Measurements from ENCODE around the gene TRPV5.

The TRPV5 gene

GRCh38 chr7:142948603-142949002 lies 15.1 kb upstream of the TRPV5 start:
- Histone ChIP-seq H3K9me3 (ENCODE audit: low read depth, low read length) (no peaks in the 10 kb centered on the region), H3K4me3 (no peak overlapping the region), H3K27ac (no peak overlapping the region), H3K9ac (ENCODE audit: insufficient read length) (no peak overlapping the region), H3K36me3 (ENCODE audit: insufficient read depth, low read length) (no peaks in the 10 kb centered on the region)
- TF ChIP-seq EZH2 (IDR thresholded peaks at IDR 0.05) (no peak), POLR2AphosphoS5 (IDR thresholded peaks at IDR 0.05; ENCODE audit: borderline replicate concordance, low read depth, low read length) (no peak), FOXP2 (optimal IDR thresholded peaks at IDR 0.05; ENCODE audit: control extremely low read depth, extremely low read length, insufficient read depth) (no peak)
- no peak for DNase-seq (ENCODE audit: low read depth, low spot score)

GRCh38 chr7:142945001-142945400 lies 11.5 kb upstream of the TRPV5 start:
- DNase-seq (ENCODE audit: low read depth, low spot score): no peak
- Histone ChIP-seq H3K9me3 (ENCODE audit: low read depth, low read length) (no peaks in the 10 kb centered on the region), H3K36me3 (ENCODE audit: insufficient read depth, low read length) (no peaks in the 10 kb centered on the region), H3K4me3 (no peak overlapping the region), H3K27ac (no peak overlapping the region), H3K9ac (ENCODE audit: insufficient read length) (no peak overlapping the region)
- TF ChIP-seq POLR2AphosphoS5 (IDR thresholded peaks at IDR 0.05; ENCODE audit: borderline replicate concordance, low read depth, low read length) (no peak), EZH2 (IDR thresholded peaks at IDR 0.05) (no peak), FOXP2 (optimal IDR thresholded peaks at IDR 0.05; ENCODE audit: control extremely low read depth, extremely low read length, insufficient read depth) (no peak)

DNA sequence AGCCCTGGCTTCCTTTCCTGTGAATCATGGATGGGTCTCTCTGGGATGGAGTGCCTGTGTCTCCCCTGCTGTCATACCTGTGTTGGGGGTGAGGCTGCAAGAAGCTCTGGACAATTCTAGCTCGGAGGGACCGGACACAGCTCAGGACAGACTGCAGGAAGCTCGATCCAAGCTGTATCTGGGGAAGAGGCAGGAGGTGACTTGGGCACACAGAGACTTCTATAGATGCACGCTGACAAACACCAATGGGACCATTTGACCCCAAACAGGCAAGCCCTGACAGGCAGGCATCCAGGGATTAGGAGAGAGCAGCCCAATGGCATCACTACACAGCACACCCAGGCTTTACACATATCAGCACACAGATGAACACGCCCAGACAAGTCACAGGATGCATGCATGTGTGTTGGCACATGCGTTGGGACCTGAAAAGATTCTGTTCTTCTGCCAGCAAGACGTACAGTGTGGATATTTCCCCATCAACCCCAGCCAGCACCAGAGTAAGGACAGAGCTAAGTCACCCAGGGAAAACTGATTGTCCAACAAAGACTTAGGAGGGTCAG lies 10.2 kb upstream of the TRPV5 start:
- DNase-seq (ENCODE audit: low read depth, low spot score): no peak
- TF ChIP-seq EZH2 (IDR thresholded peaks at IDR 0.05) (no peak), FOXP2 (optimal IDR thresholded peaks at IDR 0.05; ENCODE audit: control extremely low read depth, extremely low read length, insufficient read depth) (no peak), POLR2AphosphoS5 (IDR thresholded peaks at IDR 0.05; ENCODE audit: borderline replicate concordance, low read depth, low read length) (no peak)
- no peak overlapping the region for H3K27ac ChIP-seq

DNA sequence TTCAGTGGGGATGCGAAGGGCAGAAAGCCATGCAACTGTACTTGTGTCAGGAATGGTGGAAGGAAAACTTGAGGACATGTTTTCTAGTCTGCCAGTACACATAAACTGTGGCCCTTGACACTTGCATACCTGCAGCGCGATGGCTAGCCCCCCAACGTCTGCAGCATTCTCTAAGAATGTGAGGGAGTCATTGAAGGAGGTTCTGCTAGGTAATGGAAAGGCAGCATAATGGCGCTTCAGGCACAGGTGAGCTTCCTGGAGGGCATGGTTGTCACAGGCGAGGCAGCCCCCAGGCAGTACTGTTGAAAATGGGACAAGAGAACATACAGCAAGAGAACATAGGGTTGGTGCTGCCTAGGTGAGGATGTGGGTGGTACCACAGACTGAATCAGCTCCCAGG lies 9.2 kb upstream of the TRPV5 start:
- H3K4me3 ChIP-seq: no peak overlapping the region
- DNase-seq (ENCODE audit: low read depth, low spot score): no peak
- TF ChIP-seq EZH2 (IDR thresholded peaks at IDR 0.05) (no peak), FOXP2 (optimal IDR thresholded peaks at IDR 0.05; ENCODE audit: control extremely low read depth, extremely low read length, insufficient read depth) (no peak), POLR2AphosphoS5 (IDR thresholded peaks at IDR 0.05; ENCODE audit: borderline replicate concordance, low read depth, low read length) (no peak)

More for the DNA sequence above, 10.2 kb upstream of the TRPV5 start:
- Histone ChIP-seq H3K9me3 (ENCODE audit: low read depth, low read length) (no peaks in the 10 kb centered on the region), H3K4me3 (no peak overlapping the region), H3K36me3 (ENCODE audit: insufficient read depth, low read length) (no peaks in the 10 kb centered on the region), H3K9ac (ENCODE audit: insufficient read length) (no peak overlapping the region)

GRCh38 chr7:142941541-142941940 lies 8.0 kb upstream of the TRPV5 start:
- no peak overlapping the region for H3K9ac ChIP-seq (ENCODE audit: insufficient read length)
- H3K4me3 ChIP-seq: no peak overlapping the region
- no peaks in the 10 kb centered on the region for H3K9me3 ChIP-seq (ENCODE audit: low read depth, low read length)
- DNase-seq (ENCODE audit: low read depth, low spot score): no peak
- no peak overlapping the region for H3K27ac ChIP-seq
- no peaks in the 10 kb centered on the region for H3K36me3 ChIP-seq (ENCODE audit: insufficient read depth, low read length)
- TF ChIP-seq EZH2 (IDR thresholded peaks at IDR 0.05): no peak
- TF ChIP-seq POLR2AphosphoS5 (IDR thresholded peaks at IDR 0.05; ENCODE audit: borderline replicate concordance, low read depth, low read length): no peak
- no peak for TF ChIP-seq FOXP2 (optimal IDR thresholded peaks at IDR 0.05; ENCODE audit: control extremely low read depth, extremely low read length, insufficient read depth)

More for the DNA sequence above, 9.2 kb upstream of the TRPV5 start:
- no peak overlapping the region for H3K27ac ChIP-seq
- no peak overlapping the region for H3K9ac ChIP-seq (ENCODE audit: insufficient read length)
- no peaks in the 10 kb centered on the region for H3K9me3 ChIP-seq (ENCODE audit: low read depth, low read length)
- H3K36me3 ChIP-seq (ENCODE audit: insufficient read depth, low read length): no peaks in the 10 kb centered on the region

GRCh38 chr7:142940966-142941535 lies 7.5 kb upstream of the TRPV5 start:
- no peaks in the 10 kb centered on the region for H3K36me3 ChIP-seq (ENCODE audit: insufficient read depth, low read length)
- no peak overlapping the region for H3K27ac ChIP-seq
- H3K4me3 ChIP-seq: no peak overlapping the region
- H3K9ac ChIP-seq (ENCODE audit: insufficient read length): no peak overlapping the region
- H3K9me3 ChIP-seq (ENCODE audit: low read depth, low read length): no peaks in the 10 kb centered on the region
- DNase-seq (ENCODE audit: low read depth, low spot score): no peak
- TF ChIP-seq EZH2 (IDR thresholded peaks at IDR 0.05) (no peak), POLR2AphosphoS5 (IDR thresholded peaks at IDR 0.05; ENCODE audit: borderline replicate concordance, low read depth, low read length) (no peak), FOXP2 (optimal IDR thresholded peaks at IDR 0.05; ENCODE audit: control extremely low read depth, extremely low read length, insufficient read depth) (no peak)

- H3K9me3 ChIP-seq (ENCODE audit: low read depth, low read length): no peaks in the 10 kb centered on the region
- TF ChIP-seq POLR2AphosphoS5 (IDR thresholded peaks at IDR 0.05; ENCODE audit: borderline replicate concordance, low read depth, low read length): no peak
- TF ChIP-seq FOXP2 (optimal IDR thresholded peaks at IDR 0.05; ENCODE audit: control extremely low read depth, extremely low read length, insufficient read depth): no peak
- no peak for TF ChIP-seq EZH2 (IDR thresholded peaks at IDR 0.05)
- H3K9ac ChIP-seq (ENCODE audit: insufficient read length): no peak within 1 kb of the TSS
- no peak within 1 kb of the TSS for H3K4me3 ChIP-seq
- H3K27ac ChIP-seq: no peak within 1 kb of the TSS
- H3K36me3 ChIP-seq (ENCODE audit: insufficient read depth, low read length): no peaks in the 10 kb centered on the region
- DNase-seq (ENCODE audit: low read depth, low spot score): no peak
These were observed 5.8 kb upstream of the TRPV5 start, which contains the start of gene LLCFC1 for GRCh38 chr7:142939226-142939910. LLCFC1 (plus strand) TSS chr7:142939484; CDS start chr7:142939622, 138 bp downstream.

GRCh38 chr7:142938611-142939010 lies 5.1 kb upstream of the TRPV5 start:
- no peak overlapping the region for H3K9ac ChIP-seq (ENCODE audit: insufficient read length)
- TF ChIP-seq FOXP2 (optimal IDR thresholded peaks at IDR 0.05; ENCODE audit: control extremely low read depth, extremely low read length, insufficient read depth) (no peak), POLR2AphosphoS5 (IDR thresholded peaks at IDR 0.05; ENCODE audit: borderline replicate concordance, low read depth, low read length) (no peak), EZH2 (IDR thresholded peaks at IDR 0.05) (no peak)
- no peak overlapping the region for H3K4me3 ChIP-seq
- DNase-seq (ENCODE audit: low read depth, low spot score): no peak
- H3K36me3 ChIP-seq (ENCODE audit: insufficient read depth, low read length): no peaks in the 10 kb centered on the region
- no peaks in the 10 kb centered on the region for H3K9me3 ChIP-seq (ENCODE audit: low read depth, low read length)
- no peak overlapping the region for H3K27ac ChIP-seq

Data from SK-N-MC (cell line).